Activated CD4-positive, CD25-positive, alpha-beta regulatory T cell (primary cell): ENCODE measurements around the gene AMOT.

Experiments used
- DNase-seq, 4 experiments: peaks; one replicate each; lab custom pipeline; 2025; lab: John Stamatoyannopoulos, UW

AMOT gene

DNA sequence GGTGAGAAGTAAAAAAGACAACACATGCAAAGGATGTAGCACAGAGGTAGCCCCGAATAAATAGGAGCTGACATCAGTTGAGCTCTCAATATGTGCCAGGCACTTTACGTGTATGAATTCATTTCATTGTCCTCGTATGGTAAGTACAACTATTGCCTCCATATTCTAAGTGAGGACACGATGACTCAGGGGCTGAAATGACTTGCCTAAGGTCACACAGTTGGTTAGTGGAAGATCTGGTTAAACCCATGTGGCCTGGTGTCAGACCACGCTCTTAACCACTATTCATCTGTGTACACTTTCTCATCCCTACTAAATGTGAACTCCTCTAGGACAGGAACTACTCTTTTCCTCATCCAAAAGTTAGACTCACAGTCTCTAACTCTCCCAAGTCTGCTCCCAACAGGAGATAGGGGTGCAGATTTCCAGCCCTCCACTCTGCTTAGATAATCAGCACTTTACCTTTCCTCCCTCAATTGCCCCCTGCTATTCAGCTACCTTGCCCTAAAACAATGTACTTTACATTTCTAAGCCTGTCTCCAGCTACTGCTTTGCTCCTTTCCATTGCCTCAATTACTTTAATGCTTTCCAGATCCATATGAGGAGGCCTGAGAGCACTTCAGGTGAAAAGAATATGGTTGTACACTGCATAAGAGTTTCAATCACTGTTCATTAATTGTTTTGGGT lies 102.1 kb downstream of the AMOT start:
- no peak for DNase-seq

DNA sequence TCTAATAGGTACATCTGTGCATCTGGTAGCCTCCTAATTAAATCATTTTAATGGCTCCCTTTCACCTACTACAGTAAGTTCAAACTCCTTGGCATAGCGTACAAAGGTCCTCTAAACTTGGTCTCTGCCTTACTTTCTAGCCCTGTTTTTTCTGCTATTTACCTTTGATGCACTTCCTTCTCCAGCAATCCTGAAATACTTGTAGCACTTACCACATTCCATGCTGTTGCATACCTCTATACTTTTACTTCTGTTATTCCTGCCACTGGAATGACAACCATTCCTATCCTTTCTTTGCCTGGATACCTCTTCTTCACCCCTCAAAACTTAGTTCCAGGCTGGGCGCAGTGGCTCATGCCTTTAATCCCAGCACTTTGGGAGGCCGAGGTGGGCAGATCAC lies 104.3 kb downstream of the AMOT start:
- no peak for DNase-seq

- no peak for DNase-seq
Observed at GRCh38 chrX:112735147-112735546, 105.5 kb downstream of the AMOT start.

- DNase-seq, result no peak
Observed at GRCh38 chrX:112734290-112734689, 106.3 kb downstream of the AMOT start.

DNA sequence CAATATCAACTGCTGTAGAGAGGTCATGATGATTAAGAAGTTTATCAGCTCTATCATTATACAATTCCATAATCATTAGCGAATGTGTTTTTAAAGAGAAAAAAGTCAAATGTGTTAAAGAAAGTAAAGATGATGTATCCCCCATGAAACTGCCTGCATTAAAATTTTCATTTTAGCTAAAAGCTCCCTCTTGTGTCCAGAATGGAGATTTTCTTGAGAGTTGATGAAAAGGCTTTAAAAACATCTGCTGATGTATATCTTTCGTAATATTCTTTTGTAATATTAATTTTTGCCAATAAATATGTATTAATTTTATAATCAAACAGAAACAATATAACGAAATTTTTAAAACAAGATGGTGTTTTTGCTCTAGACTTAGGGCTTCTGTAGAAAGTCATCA lies 108.8 kb downstream of the AMOT start:
- no peak for DNase-seq
